Lung microvascular endothelial cell (primary cell): ENCODE results near the gene ZNF547. TPM values are rescaled to one million over a fixed set of nuclear protein-coding genes. Genes with fewer than 3 reads are reported as not detected.

Source experiments
- DNase-seq, 2 donors: peaks; one replicate each; pipeline versions ENCODE4 v3.0.0 to v3.0.0-alpha.2; 2010; ENCODE audit warnings: low read depth in 2 of 2
- total RNA-seq: library from RNA; depleted of rRNA; stranded (reverse); fragments of >200 nt; gene quantifications from 2 replicates; pipeline ENCODE4 v1.2.1, GENCODE V29; 2014

The ZNF547 gene
- 1.7 and 3.0 TPM in 2 replicates for total RNA-seq

GRCh38 chr19:57362997-57363687 is at the start of gene ZNF547, which contains the start of gene TRAPPC2B:
ZNF547 (plus strand) TSS chr19:57363551; CDS start chr19:57368556, 5,005 bp downstream.
TRAPPC2B (plus strand) TSS chr19:57363551; CDS start chr19:57364834, 1,283 bp downstream.
- DNase-seq = peak; percentile 100

GRCh38 chr19:57314146-57314545 is 49.2 kb upstream of the ZNF547 start:
- no peak for DNase-seq

DNA sequence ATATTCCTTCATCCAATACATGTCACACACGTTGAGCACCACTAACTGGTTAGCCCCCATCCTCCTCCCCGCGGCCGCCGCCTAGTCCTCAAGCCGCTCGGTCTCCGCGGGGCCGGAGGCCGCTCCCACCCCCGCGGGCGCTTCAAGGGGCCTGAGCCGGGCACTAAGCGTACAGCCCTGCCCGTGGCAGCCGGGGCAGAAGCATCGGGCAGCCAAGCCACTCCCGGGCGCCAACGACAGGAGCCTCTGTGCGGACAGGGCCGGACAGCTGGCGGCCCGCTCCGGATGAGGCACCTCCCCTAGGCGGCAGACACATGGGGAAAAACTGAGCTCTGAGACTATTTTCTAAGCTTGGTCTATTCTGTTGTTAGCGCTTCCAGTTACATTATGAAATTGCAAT is 45.8 kb upstream of the ZNF547 start:
- DNase-seq = no peak

- DNase-seq = no peak
Observed at GRCh38 chr19:57319869-57320179, 43.5 kb upstream of the ZNF547 start.

DNA sequence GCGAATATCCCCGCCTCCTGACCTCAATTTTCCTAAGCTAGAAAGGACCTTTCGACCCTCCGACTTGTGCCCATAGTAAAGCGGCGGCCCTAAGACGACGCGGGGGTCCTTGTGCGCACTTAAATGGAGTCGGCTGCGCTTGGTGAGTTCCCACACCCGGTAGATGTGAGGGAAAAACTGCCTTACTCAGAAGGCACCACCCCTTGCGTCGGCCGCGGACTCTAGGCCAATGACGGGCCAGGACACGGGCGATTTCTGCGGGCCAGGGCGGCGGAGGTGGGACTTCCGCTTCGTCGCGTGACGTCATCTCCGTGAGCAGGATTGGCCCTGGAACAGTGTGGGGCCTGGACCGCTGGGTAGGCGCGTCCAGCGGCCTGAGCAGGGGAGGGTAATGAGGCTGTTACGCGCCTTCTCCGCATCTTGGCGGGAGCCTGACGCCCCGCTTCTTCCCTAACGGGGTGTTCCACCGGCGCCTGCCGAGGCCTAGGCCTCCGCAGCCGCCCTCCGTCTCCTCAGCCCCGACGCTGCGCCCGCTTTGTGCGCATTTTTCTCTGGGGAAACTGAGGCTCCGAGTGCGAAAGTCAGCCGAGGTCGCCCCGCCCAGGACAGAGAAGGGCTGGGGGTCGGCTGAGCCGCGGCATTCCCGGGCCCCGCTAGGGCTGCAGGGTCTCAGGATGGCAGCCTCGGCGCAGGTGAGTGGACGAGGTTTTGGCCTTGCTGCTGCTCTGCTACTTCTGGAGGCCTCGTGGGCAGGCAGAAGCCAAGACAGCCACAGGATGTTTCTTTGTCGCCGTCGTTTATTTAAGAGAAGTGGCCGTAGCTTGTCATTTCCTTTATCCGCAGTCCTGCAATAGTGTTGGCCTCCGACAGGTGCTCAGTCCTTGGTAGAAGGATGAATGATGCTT is 42.9 kb upstream of the ZNF547 start, which contains the start of gene ZNF543:
Gene ZNF543 (plus strand): TSS at position 293 of the 905 bp plus-strand sequence. CDS start 382 bp downstream, at position 675.
- peak; percentile 98 for DNase-seq

- DNase-seq = no peak
Observed at GRCh38 chr19:57321116-57321515, 42.2 kb upstream of the ZNF547 start.

GRCh38 chr19:57321751-57322150 is 41.6 kb upstream of the ZNF547 start:
- no peak for DNase-seq

GRCh38 chr19:57324992-57325391 is 38.4 kb upstream of the ZNF547 start:
- no peak for DNase-seq

DNA sequence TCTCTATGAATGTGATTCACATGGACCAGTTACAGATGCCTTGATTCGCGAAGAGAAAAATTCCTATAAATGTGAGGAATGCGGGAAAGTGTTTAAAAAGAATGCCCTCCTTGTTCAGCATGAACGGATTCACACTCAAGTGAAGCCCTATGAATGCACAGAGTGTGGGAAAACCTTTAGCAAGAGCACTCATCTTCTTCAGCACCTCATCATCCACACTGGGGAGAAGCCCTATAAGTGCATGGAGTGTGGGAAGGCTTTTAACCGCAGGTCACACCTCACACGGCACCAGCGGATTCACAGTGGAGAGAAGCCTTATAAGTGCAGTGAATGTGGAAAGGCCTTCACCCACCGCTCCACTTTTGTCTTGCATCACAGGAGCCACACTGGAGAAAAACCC is 35.4 kb upstream of the ZNF547 start:
- DNase-seq = no peak

DNA sequence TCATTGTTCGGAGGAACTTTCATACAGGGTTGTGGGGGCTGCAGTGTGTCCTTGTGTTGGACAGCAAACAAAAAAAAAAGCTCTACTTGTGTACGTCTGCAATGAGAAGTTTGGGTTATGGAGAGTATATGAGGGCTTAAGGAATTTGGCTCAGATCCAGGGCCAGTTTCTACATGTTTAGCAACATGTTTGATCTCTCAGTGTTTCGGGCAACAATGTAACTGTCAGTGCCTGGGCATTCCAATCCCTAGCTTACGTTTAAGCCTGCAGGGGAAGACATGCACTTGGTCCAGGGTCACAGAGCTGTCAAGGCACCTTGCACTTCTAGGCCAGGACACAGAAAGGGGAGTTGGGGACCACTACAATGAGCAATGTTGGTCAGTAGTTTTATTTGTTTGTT is 29.2 kb upstream of the ZNF547 start:
- DNase-seq = no peak

DNA sequence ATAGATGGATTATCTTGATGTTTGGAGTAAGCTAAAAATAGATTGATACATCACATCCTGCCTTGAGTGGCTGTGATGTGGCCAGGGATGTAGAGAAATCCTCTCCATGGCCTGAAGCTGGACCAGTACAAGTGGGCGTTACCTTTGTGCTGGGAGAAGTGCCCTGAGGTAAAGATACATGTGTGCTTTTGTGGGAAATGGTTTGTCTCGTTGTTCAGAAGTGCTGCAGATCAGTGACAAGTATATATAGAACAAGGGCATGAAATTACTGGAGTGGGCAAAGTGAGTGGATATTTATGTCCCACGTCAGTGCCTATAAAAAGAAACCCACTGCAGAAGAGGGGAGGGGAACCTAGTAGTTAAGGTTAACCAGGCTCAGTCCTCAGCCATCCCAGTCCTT is 24.5 kb upstream of the ZNF547 start:
- peak in 1 of 2 donors; percentile 7 for DNase-seq

- DNase-seq = no peak
Observed at GRCh38 chr19:57342582-57342981, 20.8 kb upstream of the ZNF547 start.

DNA sequence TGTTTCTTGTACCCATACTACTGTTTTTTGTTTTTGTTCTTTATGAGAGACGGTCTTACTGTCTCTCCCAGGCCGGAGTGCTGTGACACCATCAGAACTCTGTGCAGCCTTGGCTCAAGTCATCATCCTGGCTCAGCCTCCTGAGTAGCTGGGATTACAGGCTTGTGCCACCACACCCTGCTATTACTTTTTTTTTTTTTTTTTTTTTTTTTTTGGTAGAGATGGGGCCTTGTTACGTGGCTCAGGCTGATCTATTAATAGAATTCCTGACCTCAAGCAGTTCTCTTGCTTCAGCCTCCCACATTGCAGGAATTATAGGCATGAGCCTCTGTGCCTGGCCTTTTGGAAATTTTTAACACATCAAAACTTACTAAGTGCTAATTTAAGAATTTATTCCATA is 15.2 kb upstream of the ZNF547 start:
- DNase-seq = no peak

DNA sequence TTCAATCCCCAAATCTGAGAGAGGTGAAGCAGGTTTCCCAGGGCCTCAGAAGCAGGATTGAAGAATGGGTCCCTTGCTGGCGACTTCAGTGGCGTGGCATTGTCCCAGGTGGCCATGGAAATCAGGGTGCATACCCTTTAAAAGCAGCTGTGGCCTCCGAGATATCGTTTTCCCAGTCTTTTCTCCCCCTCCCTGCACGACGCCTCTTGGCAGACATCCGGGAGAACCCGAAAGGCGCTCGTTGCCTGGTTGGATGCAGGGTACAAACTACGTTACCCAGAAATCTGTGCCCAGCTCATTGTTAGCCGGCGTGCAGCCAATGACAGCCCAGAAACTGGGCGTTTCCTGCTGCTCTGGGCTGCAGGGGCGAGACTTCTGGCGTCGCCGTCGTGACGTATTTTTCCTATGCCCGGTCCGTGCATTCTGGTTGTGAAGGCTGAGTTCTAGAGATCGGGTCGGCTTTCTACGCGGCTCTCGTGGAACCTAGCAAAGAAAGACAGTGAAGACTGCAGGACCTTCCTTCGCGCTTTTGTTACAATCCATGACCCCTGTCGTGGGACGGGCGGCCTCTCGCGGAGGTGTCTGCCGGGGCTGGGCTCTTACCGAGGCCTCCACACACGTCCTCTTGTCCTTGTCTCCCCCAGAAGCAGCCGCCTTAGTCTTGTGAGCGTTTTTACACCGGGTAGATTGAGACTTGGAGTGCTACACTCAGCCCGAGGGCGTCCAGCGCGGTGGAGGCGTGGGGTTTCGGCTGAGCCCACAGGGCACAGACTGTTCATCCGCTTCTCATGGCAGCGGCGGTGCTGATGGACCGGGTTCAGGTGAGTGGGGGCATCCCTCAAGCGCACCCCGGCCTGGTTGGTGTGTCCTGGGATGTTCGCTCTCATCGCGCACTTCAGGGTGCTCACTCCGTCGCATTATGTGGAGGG is 12.2 kb upstream of the ZNF547 start, which contains the start of gene ZNF304:
Gene ZNF304 (plus strand): TSS at position 395 of the 929 bp plus-strand sequence. CDS start 394 bp downstream, at position 789.
- DNase-seq = peak; percentile 95 to 96

- DNase-seq = peak in 1 of 2 donors; percentile 5
Observed at GRCh38 chr19:57351867-57352266, 11.5 kb upstream of the ZNF547 start.

DNA sequence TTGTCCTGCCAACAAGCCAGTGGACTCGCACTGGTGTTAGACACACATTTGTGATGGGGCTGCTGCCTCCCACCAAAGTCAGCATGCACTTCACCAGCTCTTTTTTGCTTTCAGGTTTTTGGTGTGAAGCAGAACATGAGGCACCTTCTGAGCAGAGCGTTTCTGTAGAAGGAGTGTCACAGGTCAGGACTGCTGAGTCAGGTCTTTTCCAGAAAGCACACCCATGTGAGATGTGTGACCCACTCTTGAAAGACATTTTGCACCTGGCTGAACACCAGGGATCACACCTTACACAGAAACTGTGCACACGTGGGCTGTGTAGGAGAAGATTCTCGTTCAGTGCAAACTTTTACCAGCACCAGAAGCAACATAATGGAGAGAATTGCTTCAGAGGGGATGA is 7.4 kb upstream of the ZNF547 start:
- DNase-seq = no peak

GRCh38 chr19:57357406-57357805 is 5.9 kb upstream of the ZNF547 start:
- no peak for DNase-seq

- no peak for DNase-seq
Observed at GRCh38 chr19:57359300-57359699, 4.1 kb upstream of the ZNF547 start.

DNA sequence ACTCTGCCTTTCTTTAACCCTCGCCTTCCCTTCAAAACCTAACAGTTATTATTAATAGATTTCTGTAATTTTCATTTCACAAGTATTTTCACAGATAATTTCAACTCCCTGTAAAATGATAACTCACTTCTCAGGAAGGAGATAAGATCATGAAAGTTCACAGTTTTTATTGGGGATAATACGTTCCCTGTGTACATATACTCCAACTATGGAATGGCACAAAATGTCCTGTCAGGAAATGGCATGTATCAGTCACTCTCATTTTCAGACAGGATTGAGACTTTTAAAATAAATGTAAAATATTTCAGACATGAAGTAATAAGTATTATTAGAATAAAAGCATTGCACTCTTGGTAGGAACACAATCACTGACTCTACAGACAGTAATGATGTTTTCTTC is 932 bp upstream of the ZNF547 start:
- DNase-seq = no peak

GRCh38 chr19:57363688-57364181 is 384 bp downstream of the ZNF547 start:
- peak; percentile 16 to 33 for DNase-seq

DNA sequence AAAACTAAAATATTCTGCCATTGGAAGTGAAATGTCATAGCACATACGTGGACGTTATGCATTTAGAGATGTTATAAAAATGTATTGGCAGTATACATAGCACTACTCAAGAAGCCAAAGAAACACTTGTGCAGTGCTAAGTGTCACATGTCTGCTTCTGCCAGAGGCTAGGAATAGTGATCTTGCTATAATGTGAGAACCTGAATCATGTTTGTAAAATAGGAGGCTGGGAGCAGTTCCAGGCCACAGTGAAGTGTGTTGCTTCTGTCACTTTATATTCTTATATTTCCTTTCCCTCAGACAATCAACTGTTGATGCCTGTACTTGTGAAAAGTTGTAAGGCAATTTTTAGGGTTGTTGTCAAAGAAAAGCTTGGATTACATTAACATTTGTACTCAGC is 3.4 kb downstream of the ZNF547 start:
- no peak for DNase-seq
